IgD-negative memory B cell (primary cell): ENCODE data around the gene LDB3. TPM values are rescaled to one million over a fixed set of nuclear protein-coding genes. Genes with fewer than 3 reads are reported as not detected.

Experiments
- H3K27ac Mint-ChIP-seq, 3 donors: one replicate each; pipeline ENCODE4 v1.8.0; 2020 to 2022; ENCODE audit warnings: mild to moderate bottlenecking in 3 of 3, mixed read lengths in 3 of 3, moderate library complexity in 1 of 3
- H3K27me3 Mint-ChIP-seq: one replicate; pipeline ENCODE4 v1.8.0; 2021; ENCODE audit warnings: mixed read lengths
- H3K36me3 Mint-ChIP-seq: one replicate; pipeline ENCODE4 v1.8.0; 2020; ENCODE audit warnings: mild to moderate bottlenecking, mixed read lengths
- H3K4me1 Mint-ChIP-seq, 3 donors: one replicate each; pipeline ENCODE4 v1.8.0; 2020 to 2022; ENCODE audit warnings: mixed read lengths in 3 of 3, mild to moderate bottlenecking in 1 of 3
- H3K4me3 Mint-ChIP-seq, 4 donors: one replicate each; pipeline ENCODE4 v1.8.0; 2020 to 2022; ENCODE audit warnings: mild to moderate bottlenecking in 4 of 4, mixed read lengths in 4 of 4, moderate library complexity in 3 of 4
- H3K9me3 Mint-ChIP-seq, 3 donors: one replicate each; pipeline ENCODE4 v1.8.0; 2020 to 2021; ENCODE audit warnings: mixed read lengths in 3 of 3, mild to moderate bottlenecking in 1 of 3
- polyA plus RNA-seq: library from polyadenylated mRNA; unstranded; fragments of 300-500 nt; fragmentation: Illumina TruSeq; gene quantifications from one replicate; pipeline ENCODE4 v1.2.3, GENCODE V29; 2021

LDB3 gene
- polyA plus RNA-seq, 1 donor from 2014 or later, result 0.13 TPM

DNA sequence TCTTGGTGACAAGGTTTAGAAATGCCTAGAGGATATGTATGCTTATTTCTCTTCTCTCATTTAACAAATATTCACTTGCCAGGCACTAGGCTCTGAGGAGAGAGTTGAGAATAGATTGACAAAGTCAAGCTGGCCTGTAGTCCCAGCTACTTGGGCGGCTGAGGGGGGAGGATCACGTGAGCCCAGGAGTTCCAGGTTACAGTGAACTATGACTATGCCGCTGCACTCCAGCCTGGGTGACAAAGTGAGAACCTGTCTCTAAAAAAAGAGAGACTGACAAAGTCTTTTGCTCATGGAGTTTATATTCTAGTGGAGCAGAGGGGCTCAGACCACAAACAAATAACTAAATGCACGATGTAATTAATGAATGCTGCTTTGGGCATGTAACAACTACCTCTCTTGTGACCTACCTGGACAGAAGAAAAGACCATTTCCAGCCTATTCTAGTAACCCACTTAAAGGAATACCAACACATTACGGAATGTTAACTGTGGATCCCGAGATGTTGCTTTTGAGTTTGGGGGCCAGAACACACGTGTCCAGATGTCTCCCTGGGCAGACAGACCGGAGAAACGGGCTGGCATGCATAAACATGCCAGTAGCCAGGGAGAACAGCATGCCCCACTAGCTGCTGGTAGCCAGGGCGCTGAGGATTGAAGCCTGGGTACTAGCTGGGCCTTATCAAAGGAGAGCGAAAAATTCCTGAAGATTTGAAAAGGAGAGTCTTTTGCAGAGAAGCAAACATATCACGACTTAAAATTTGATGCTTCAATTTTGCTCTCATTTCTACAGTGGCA lies 85.5 kb downstream of the LDB3 start:
- peaks cover 27 to 37% (median 35%) of the 10 kb centered on the region in 3 donors for H3K4me1 Mint-ChIP-seq
- H3K36me3 Mint-ChIP-seq, result peaks cover 2% of the 10 kb centered on the region
- no peaks in the 10 kb centered on the region for H3K9me3 Mint-ChIP-seq
- H3K27me3 Mint-ChIP-seq, result peaks cover 9% of the 10 kb centered on the region
- H3K4me3 Mint-ChIP-seq, result peak overlapping the region in 3 of 4 donors; percentile 41 to 93 (median 93)
- peak overlapping the region in 1 of 3 donors; percentile 82 for H3K27ac Mint-ChIP-seq

DNA sequence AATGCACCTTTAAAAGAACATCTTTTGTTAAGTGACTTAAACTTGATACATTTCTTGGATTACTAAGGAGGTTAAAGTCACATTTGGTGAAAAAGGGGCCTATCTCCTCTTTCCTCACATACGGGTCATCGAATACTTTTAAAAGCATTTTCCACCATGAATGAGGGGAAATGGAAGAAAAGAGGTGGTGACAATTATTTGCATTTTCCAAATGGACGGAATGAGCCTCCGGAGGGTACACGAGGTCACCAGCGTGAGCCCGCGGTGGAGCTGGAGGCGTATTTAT lies 87.1 kb downstream of the LDB3 start:
- H3K27ac Mint-ChIP-seq, result peak overlapping the region; percentile 14 to 82 (median 82)
- H3K36me3 Mint-ChIP-seq, result peaks cover 2% of the 10 kb centered on the region
- no peaks in the 10 kb centered on the region for H3K9me3 Mint-ChIP-seq
- H3K4me1 Mint-ChIP-seq, result peaks cover 33 to 45% (median 43%) of the 10 kb centered on the region in 3 donors
- peak overlapping the region; percentile 84 to 93 (median 93) for H3K4me3 Mint-ChIP-seq
- H3K27me3 Mint-ChIP-seq, result peaks cover 12% of the 10 kb centered on the region

DNA sequence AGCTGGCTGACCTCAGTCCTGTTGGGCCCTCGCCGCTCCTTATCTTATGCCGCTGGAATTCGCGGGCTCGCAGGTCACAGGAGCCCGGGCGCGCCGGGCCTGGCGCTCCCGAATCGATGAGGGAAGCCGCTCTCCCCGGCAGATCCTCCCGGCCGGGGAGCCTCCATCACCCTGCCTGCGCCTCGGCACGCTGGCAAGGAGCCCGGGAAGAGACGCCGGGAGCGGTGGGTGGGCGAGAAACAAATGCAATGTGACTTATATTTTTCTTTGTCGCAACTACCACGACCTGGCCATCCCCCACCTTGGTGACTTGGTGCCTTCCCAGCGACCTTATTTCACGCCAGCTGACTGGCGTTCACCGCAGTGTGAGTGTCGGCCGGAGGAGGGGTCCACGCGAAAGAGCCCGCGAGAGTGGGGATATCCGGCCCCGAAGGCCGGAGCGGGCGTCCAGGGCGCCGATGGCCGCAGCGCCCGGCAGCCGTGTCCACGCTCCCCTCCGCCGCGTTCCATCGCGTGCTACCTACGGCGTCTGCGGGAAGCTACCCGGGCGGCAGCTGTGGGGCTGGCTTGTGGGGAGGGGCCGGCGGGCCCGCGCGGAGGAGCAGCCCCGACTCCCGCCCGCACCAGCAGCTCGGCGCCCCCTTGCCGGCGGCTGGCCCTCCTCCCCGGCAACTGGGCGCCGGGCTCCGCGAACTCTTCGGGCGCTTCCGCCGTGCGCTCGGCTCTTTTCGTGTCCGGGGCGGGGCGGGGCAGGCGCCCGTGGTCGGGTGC lies 87.6 kb downstream of the LDB3 start:
- Mint-ChIP-seq H3K4me1 (peaks cover 33 to 45% (median 43%) of the 10 kb centered on the region in 3 donors), H3K4me3 (peak overlapping the region; percentile 84 to 93 (median 93)), H3K9me3 (no peaks in the 10 kb centered on the region), H3K27ac (peak overlapping the region in 2 of 3 donors; percentile 82), H3K36me3 (peaks cover 2% of the 10 kb centered on the region), H3K27me3 (peaks cover 12% of the 10 kb centered on the region)

GRCh38 chr10:86756511-86757112 lies 88.3 kb downstream of the LDB3 start, which contains the start of gene BMPR1A:
TSS of gene BMPR1A (plus strand) at chr10:86756619. CDS start at chr10:86876019, 119,400 bp downstream.
- Mint-ChIP-seq H3K36me3 (peaks cover 2% of the 10 kb centered on the region), H3K27me3 (peaks cover 12% of the 10 kb centered on the region), H3K4me3 (peak within 1 kb of the TSS; percentile 86 to 100 (median 94)), H3K27ac (peak within 1 kb of the TSS; percentile 80 to 96 (median 91)), H3K4me1 (peaks cover 34 to 48% (median 45%) of the 10 kb centered on the region in 3 donors), H3K9me3 (no peaks in the 10 kb centered on the region)

DNA sequence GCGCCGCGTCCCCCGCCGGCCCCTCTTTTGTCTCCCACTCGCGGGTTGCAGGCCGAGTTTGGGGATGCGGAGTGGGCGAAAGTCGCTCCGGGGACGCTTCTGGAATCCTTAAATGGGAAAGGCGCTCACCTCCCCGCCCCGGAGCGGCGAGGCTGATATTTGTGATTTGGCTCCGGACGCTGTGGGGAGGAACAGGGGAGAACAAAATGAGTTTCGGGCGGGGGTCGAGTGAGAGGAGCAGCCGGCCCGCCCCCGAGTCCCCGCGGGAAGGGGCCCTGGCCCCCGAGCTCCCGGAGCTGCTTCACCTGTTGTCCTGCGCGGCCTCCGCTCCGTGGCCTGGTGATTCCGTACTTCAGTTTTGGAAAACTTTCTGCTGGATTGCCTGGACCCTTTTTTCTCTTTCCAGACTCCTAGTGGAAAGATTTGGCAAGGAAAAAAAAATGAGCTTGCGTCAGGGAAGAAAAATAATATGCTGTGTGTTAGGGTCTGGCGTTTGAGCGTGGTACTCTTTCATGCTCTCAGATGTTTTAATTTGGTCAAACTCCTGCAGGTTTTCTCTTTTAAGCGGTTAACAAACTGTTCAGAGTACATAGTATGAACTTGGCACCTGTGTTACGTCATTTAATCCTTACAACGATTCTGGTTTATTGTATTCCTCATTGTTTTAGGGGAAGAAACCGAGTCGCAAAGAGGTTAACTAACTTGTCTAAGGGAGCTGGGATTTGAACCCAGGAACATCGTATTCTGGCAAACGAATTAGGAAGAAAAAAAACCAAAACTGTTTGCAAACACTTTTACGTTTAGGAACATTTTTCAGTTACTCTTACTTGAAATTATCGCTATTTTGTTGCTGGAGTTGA lies 89.0 kb downstream of the LDB3 start:
- Mint-ChIP-seq H3K27ac (peak overlapping the region; percentile 80 to 96 (median 91)), H3K9me3 (no peaks in the 10 kb centered on the region), H3K36me3 (peaks cover 2% of the 10 kb centered on the region), H3K27me3 (peaks cover 12% of the 10 kb centered on the region), H3K4me3 (peak overlapping the region; percentile 86 to 100 (median 94)), H3K4me1 (peaks cover 36 to 48% (median 45%) of the 10 kb centered on the region in 3 donors)

DNA sequence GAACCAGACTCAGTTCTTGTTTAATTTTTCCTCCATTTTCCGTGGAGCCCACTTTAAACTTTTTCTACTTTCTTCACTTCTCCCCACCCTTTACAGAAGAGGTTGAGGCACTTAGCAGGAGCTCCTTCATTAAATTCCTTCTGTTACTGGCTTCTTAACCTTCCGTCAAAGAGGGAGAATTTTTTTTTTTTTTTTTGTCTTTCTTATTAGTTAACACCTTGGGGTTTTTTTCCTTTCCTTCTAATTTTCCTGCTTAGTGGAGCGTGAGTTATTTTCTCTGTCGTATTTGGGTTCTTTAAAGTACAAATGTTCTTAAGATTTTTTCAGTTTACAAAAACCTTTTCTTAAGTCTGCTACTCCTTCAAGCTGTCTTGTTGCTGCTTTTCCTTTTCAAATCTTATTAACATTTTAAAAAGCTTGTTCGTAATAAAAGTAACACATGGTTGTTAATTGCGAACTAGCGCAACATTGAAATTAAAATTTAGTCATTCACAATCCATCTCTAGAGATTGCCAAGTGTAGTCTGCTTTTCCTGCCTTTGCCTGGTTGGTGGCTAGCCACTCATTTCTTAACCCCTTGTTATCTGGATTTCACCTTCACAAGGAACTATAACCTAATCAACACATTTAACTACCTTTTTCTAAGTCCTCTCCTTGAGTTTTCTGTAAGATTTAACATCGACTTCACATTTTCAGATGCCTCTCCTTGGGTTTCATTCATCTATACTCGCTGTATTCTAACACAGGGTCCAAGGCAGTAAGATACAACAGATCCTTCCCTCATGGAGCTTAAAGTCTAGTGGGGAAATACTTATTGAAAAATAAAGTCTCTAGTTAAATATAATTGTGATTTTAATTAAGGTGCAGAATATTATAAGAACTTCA lies 90.1 kb downstream of the LDB3 start:
- Mint-ChIP-seq H3K4me3 (peak overlapping the region; percentile 23 to 100 (median 91)), H3K27me3 (peaks cover 12% of the 10 kb centered on the region), H3K4me1 (peaks cover 27 to 37% (median 35%) of the 10 kb centered on the region in 3 donors), H3K27ac (peak overlapping the region; percentile 10 to 96 (median 43)), H3K9me3 (no peaks in the 10 kb centered on the region), H3K36me3 (peaks cover 3% of the 10 kb centered on the region)

GRCh38 chr10:86759073-86759672 lies 90.9 kb downstream of the LDB3 start:
- H3K9me3 Mint-ChIP-seq, result no peaks in the 10 kb centered on the region
- H3K36me3 Mint-ChIP-seq, result peaks cover 3% of the 10 kb centered on the region
- peak overlapping the region; percentile 10 to 96 (median 43) for H3K27ac Mint-ChIP-seq
- peaks cover 12% of the 10 kb centered on the region for H3K27me3 Mint-ChIP-seq
- H3K4me1 Mint-ChIP-seq, result peaks cover 27 to 33% (median 31%) of the 10 kb centered on the region in 3 donors
- peak overlapping the region; percentile 35 to 100 (median 76) for H3K4me3 Mint-ChIP-seq

GRCh38 chr10:86763404-86763803 lies 95.1 kb downstream of the LDB3 start:
- Mint-ChIP-seq H3K4me3 (no peak overlapping the region), H3K27me3 (peaks cover 5% of the 10 kb centered on the region), H3K36me3 (peaks cover 2% of the 10 kb centered on the region), H3K9me3 (no peaks in the 10 kb centered on the region), H3K27ac (no peak overlapping the region), H3K4me1 (peaks cover 14 to 24% (median 20%) of the 10 kb centered on the region in 3 donors)

DNA sequence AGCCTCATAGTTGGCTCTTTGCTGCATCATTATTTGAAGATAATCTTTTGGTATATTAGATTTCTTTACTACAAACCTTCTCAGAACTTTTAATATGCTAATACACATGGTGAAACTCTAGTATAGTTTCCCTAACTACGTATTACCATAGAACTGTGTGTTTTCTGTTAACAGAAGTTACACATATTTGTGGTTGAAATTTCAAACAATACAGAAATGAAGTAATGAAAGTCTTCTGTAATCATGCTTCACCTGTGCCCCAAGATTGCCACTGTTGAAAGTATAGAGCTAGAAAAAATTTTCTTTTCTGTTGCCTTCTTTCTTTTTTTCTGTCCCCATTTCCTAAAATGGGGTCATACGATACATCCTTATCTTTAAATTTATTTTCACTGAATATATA lies 97.2 kb downstream of the LDB3 start:
- peaks cover 8 to 28% (median 12%) of the 10 kb centered on the region in 3 donors for H3K4me1 Mint-ChIP-seq
- no peak overlapping the region for H3K27ac Mint-ChIP-seq
- H3K4me3 Mint-ChIP-seq, result peak overlapping the region in 1 of 4 donors; percentile 54
- no peaks in the 10 kb centered on the region for H3K27me3 Mint-ChIP-seq
- no peaks in the 10 kb centered on the region for H3K9me3 Mint-ChIP-seq
- peaks cover 2% of the 10 kb centered on the region for H3K36me3 Mint-ChIP-seq

GRCh38 chr10:86768412-86769062 lies 100.2 kb downstream of the LDB3 start:
- Mint-ChIP-seq H3K4me1 (peaks cover 7 to 26% (median 9%) of the 10 kb centered on the region in 3 donors), H3K9me3 (no peaks in the 10 kb centered on the region), H3K27ac (no peak overlapping the region), H3K36me3 (no peaks in the 10 kb centered on the region), H3K4me3 (no peak overlapping the region), H3K27me3 (no peaks in the 10 kb centered on the region)

DNA sequence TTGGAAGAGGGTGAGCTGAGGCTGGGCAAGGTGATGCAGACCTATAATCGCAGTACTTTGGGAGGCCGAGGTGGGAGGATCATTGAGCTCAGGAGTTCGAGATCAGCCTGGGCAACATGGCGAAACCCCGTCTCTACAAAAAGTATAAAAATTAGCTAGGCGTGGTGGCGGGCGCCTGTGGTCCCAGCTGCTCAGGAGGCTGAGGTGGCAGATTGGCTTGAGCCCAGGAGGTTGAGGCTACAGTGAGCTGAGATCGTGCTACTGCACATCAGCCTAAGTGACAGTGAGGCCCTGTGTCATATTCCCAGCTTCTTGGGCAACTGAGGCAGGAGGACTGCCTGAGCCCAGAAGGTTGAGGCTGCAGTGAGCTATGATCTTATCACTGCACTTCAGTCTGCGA lies 101.7 kb downstream of the LDB3 start:
- no peaks in the 10 kb centered on the region for H3K27me3 Mint-ChIP-seq
- no peaks in the 10 kb centered on the region for H3K36me3 Mint-ChIP-seq
- no peaks in the 10 kb centered on the region for H3K9me3 Mint-ChIP-seq
- no peak overlapping the region for H3K4me3 Mint-ChIP-seq
- peaks cover 4 to 26% (median 9%) of the 10 kb centered on the region in 3 donors for H3K4me1 Mint-ChIP-seq
- no peak overlapping the region for H3K27ac Mint-ChIP-seq

DNA sequence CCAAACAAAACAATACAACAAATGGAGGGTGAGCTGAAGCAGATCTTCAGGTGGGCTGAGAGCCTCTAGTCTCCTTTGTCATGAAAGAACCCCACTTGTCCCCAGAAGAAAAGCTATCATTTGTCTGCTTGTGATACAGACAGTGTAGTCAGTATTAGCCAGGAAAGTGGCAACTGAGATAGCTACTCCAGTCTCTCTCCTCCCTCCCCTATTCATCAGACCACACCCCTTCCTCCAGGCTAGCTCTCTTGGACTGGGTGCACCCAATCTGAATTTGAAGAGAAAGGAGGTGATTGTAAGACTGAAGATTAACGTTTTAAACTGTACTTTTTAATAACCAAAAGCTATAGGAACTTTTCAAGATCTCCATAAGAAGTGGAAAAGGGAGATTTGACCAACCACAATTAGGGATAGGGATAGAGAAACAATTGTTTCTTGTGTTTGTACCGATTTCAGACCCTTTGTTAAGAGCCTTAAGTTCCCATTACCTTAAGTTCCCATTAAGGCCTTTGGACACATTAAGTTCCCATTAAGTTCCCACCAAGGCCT lies 102.2 kb downstream of the LDB3 start:
- Mint-ChIP-seq H3K27ac (no peak overlapping the region), H3K27me3 (no peaks in the 10 kb centered on the region), H3K4me3 (no peak overlapping the region), H3K4me1 (peaks cover 4 to 27% (median 7%) of the 10 kb centered on the region in 3 donors), H3K9me3 (no peaks in the 10 kb centered on the region), H3K36me3 (no peaks in the 10 kb centered on the region)
